ENCODE results near the gene ACOT8. TPM values are rescaled to one million over a fixed set of nuclear protein-coding genes. Genes with fewer than 3 reads are reported as not detected.

The ACOT8 gene
- total and polyA plus RNA-seq, 10 of the 15 experiments (the other 5 are each of a cell fraction or from before 2014, with no cell fraction given), result 5.1 to 47.9 (median 31.8) TPM

DNA sequence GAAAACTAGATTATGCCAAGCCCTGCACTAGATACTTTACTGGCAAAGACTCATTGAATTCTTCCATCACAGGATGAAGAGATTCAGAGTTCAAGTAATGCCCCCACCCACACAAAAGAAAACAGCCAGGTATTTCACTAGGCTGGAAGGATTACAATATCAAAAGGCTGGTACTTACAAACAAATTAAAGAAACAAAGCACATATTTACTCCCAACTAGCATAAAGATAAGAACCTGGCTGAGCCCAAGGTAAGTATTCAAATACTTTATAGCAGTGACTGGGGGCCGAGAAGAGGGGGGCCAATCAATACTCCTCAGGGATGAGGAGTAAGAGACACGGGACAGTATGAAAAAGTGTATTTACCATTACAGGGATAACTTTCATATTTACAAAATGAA is 3.7 kb downstream of the ACOT8 start:
- no peaks in the 10 kb centered on the region for H4K20me1 ChIP-seq (ENCODE audit: control insufficient read depth, insufficient read depth)
- no peak overlapping the region for H3K27ac ChIP-seq (ENCODE audit: control insufficient read depth, insufficient read depth)
- RAD21 ChIA-PET (ENCODE audit: unreplicated experiment), result no interaction called here
- in situ Hi-C loops (cut with MboI) (no loop called here), intact Hi-C loops (cut with micrococcal nuclease; ENCODE audit: unreplicated experiment) (no loop called here)
- POLR2A ChIA-PET, result interaction anchor here (2.4 kb wide), 1 partner anchor 11 kb away, joined by 10 read pairs; no protein-coding TSS in a partner anchor
- no peak overlapping the region for H2AFZ ChIP-seq (ENCODE audit: control insufficient read depth, low read depth, low read length)
- peaks cover 8% of the 10 kb centered on the region for H3K4me1 ChIP-seq (ENCODE audit: control insufficient read depth, insufficient read depth, low read length)
- DNase-seq (ENCODE audit: low read depth, low spot score) (no peak), ATAC-seq (no peak), FAIRE-seq (no peak)
- peaks cover 19% of the 10 kb centered on the region for H3K79me2 ChIP-seq (ENCODE audit: control insufficient read depth, insufficient read depth, low read length)
- 71% methylated on average over 2 of the region's 2 CpGs for WGBS (ENCODE audit: insufficient coverage, insufficient replicate concordance, low lambda C conversion rate, missing lambda C conversion rate)
- no peaks in the 10 kb centered on the region for H3K36me3 ChIP-seq (ENCODE audit: control insufficient read depth in 2 of 2, insufficient read depth in 2 of 2, low read length in 1 of 2)
- no peak overlapping the region for H3K4me2 ChIP-seq (ENCODE audit: control insufficient read depth, insufficient read depth)
- SMC1A ChIA-PET (ENCODE audit: uncharacterized antibody, unreplicated experiment), result no interaction called here
- H3K9ac ChIP-seq (ENCODE audit: control insufficient read depth, insufficient read depth, low read length), result no peak overlapping the region
- no TSS peak for BruUV-seq (replicated peaks)
- CTCF ChIA-PET, result interaction anchor here (0.8 to 1.6 kb wide), 2 partner anchors 54 to 117 kb away, joined by 3 to 6 read pairs; no protein-coding TSS in a partner anchor
- no peaks in the 10 kb centered on the region for H3K27me3 ChIP-seq (replicated peaks in 1 of 2; ENCODE audit: control insufficient read depth in 2 of 2, insufficient read depth in 2 of 2, low read length in 1 of 2)
- H3K4me3 ChIP-seq, result no peak overlapping the region
- H3K9me3 ChIP-seq (replicated peaks; ENCODE audit: control insufficient read depth, insufficient read depth, low read length), result no peaks in the 10 kb centered on the region
- TF ChIP-seq FOS (IDR thresholded peaks at IDR 0.05; ENCODE audit: borderline replicate concordance, extremely low read depth, insufficient read length), result no peak
- TF ChIP-seq, protein P1, sequence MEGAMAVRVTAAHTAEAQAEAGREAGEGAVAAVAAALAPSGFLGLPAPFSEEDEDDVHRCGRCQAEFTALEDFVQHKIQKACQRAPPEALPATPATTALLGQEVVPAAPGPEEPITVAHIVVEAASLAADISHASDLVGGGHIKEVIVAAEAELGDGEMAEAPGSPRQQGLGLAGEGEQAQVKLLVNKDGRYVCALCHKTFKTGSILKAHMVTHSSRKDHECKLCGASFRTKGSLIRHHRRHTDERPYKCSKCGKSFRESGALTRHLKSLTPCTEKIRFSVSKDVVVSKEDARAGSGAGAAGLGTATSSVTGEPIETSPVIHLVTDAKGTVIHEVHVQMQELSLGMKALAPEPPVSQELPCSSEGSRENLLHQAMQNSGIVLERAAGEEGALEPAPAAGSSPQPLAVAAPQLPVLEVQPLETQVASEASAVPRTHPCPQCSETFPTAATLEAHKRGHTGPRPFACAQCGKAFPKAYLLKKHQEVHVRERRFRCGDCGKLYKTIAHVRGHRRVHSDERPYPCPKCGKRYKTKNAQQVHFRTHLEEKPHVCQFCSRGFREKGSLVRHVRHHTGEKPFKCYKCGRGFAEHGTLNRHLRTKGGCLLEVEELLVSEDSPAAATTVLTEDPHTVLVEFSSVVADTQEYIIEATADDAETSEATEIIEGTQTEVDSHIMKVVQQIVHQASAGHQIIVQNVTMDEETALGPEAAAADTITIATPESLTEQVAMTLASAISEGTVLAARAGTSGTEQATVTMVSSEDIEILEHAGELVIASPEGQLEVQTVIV (IDR thresholded peaks at IDR 0.05; ENCODE audit: borderline replicate concordance, partially characterized antibody), result no peak
- no peak for TF ChIP-seq WRNIP1 (IDR thresholded peaks at IDR 0.05; ENCODE audit: borderline replicate concordance, low read depth, low read length)
- no peak for TF ChIP-seq CHD4 (IDR thresholded peaks at IDR 0.05)
- TF ChIP-seq RAD21 (IDR thresholded peaks at IDR 0.05; ENCODE audit: insufficient read depth, low read depth, low read length), result no peak
- no peak for TF ChIP-seq SREBF1 (IDR thresholded peaks at IDR 0.05; ENCODE audit: low read length)
- TF ChIP-seq NFYB (IDR thresholded peaks at IDR 0.05; ENCODE audit: insufficient read depth, low read depth, low read length), result no peak
- TF ChIP-seq CEBPB (IDR thresholded peaks at IDR 0.05; ENCODE audit: borderline replicate concordance in 1 of 2, low read depth in 2 of 2, low read length in 2 of 2), result no peak
- no peak for TF ChIP-seq BHLHE40 (IDR thresholded peaks at IDR 0.05; ENCODE audit: borderline replicate concordance in 1 of 2, low read depth in 2 of 2, low read length in 1 of 2)
- TF ChIP-seq, protein P2, sequence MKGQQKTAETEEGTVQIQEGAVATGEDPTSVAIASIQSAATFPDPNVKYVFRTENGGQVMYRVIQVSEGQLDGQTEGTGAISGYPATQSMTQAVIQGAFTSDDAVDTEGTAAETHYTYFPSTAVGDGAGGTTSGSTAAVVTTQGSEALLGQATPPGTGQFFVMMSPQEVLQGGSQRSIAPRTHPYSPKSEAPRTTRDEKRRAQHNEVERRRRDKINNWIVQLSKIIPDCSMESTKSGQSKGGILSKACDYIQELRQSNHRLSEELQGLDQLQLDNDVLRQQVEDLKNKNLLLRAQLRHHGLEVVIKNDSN (IDR thresholded peaks at IDR 0.05; ENCODE audit: borderline replicate concordance, extremely low read length, insufficient read depth, low read depth, low read length), result no peak
- TF ChIP-seq, protein P3, sequence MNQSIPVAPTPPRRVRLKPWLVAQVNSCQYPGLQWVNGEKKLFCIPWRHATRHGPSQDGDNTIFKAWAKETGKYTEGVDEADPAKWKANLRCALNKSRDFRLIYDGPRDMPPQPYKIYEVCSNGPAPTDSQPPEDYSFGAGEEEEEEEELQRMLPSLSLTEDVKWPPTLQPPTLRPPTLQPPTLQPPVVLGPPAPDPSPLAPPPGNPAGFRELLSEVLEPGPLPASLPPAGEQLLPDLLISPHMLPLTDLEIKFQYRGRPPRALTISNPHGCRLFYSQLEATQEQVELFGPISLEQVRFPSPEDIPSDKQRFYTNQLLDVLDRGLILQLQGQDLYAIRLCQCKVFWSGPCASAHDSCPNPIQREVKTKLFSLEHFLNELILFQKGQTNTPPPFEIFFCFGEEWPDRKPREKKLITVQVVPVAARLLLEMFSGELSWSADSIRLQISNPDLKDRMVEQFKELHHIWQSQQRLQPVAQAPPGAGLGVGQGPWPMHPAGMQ (IDR thresholded peaks at IDR 0.05; ENCODE audit: borderline replicate concordance), result no peak
- no peak for TF ChIP-seq ZBED1 (IDR thresholded peaks at IDR 0.05; ENCODE audit: borderline replicate concordance)
- TF ChIP-seq FOXK2 (IDR thresholded peaks at IDR 0.05), result no peak
- no peak for TF ChIP-seq HCFC1 (IDR thresholded peaks at IDR 0.05; ENCODE audit: low read length)
- TF ChIP-seq BCL11A (IDR thresholded peaks at IDR 0.05; ENCODE audit: low read depth, low read length), result no peak
- TF ChIP-seq, protein P4, sequence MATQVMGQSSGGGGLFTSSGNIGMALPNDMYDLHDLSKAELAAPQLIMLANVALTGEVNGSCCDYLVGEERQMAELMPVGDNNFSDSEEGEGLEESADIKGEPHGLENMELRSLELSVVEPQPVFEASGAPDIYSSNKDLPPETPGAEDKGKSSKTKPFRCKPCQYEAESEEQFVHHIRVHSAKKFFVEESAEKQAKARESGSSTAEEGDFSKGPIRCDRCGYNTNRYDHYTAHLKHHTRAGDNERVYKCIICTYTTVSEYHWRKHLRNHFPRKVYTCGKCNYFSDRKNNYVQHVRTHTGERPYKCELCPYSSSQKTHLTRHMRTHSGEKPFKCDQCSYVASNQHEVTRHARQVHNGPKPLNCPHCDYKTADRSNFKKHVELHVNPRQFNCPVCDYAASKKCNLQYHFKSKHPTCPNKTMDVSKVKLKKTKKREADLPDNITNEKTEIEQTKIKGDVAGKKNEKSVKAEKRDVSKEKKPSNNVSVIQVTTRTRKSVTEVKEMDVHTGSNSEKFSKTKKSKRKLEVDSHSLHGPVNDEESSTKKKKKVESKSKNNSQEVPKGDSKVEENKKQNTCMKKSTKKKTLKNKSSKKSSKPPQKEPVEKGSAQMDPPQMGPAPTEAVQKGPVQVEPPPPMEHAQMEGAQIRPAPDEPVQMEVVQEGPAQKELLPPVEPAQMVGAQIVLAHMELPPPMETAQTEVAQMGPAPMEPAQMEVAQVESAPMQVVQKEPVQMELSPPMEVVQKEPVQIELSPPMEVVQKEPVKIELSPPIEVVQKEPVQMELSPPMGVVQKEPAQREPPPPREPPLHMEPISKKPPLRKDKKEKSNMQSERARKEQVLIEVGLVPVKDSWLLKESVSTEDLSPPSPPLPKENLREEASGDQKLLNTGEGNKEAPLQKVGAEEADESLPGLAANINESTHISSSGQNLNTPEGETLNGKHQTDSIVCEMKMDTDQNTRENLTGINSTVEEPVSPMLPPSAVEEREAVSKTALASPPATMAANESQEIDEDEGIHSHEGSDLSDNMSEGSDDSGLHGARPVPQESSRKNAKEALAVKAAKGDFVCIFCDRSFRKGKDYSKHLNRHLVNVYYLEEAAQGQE (IDR thresholded peaks at IDR 0.05; ENCODE audit: low read depth, low read length), result no peak

All from GM12878 (cell line).